ENCODE results near the gene USH1G.

USH1G gene

GRCh38 chr17:74920642-74921025 lies 2.4 kb downstream of the USH1G start:
- Histone ChIP-seq H3K79me2 (ENCODE audit: insufficient read depth, low read length) (no peaks in the 10 kb centered on the region), H3K9me2 (replicated peaks; ENCODE audit: insufficient read depth, low read length) (no peaks in the 10 kb centered on the region), H3F3A (ENCODE audit: insufficient read depth) (no peaks in the 10 kb centered on the region), H3K4me3 (ENCODE audit: insufficient read depth, low read length, poor library complexity, severe bottlenecking) (no peak overlapping the region), H3K9me3 (ENCODE audit: insufficient read depth, low read length) (no peaks in the 10 kb centered on the region), H3K27ac (ENCODE audit: low read depth, low read length) (no peak overlapping the region), H3K4me2 (ENCODE audit: low read depth, low read length, poor library complexity, severe bottlenecking) (no peak overlapping the region), H4K20me1 (ENCODE audit: low read depth, low read length) (no peaks in the 10 kb centered on the region), H3K27me3 (ENCODE audit: low read length) (no peaks in the 10 kb centered on the region), H2AFZ (ENCODE audit: low read depth, low read length, severe bottlenecking) (no peak overlapping the region), H3K36me3 (ENCODE audit: low read length) (no peaks in the 10 kb centered on the region), H3K9ac (ENCODE audit: low read length) (no peak overlapping the region)
- no peak for TF ChIP-seq EZH2phosphoT487 (conservative IDR thresholded peaks at IDR 0.05; ENCODE audit: low read length)
- no peak for TF ChIP-seq CTCF (IDR thresholded peaks at IDR 0.05; ENCODE audit: insufficient read depth, low read length, poor library complexity, severe bottlenecking)

GRCh38 chr17:74920306-74920620 lies 2.8 kb downstream of the USH1G start:
- Histone ChIP-seq H3F3A (ENCODE audit: insufficient read depth) (no peaks in the 10 kb centered on the region), H3K9me3 (ENCODE audit: insufficient read depth, low read length) (no peaks in the 10 kb centered on the region), H3K79me2 (ENCODE audit: insufficient read depth, low read length) (no peaks in the 10 kb centered on the region), H3K4me3 (ENCODE audit: insufficient read depth, low read length, poor library complexity, severe bottlenecking) (no peak overlapping the region), H3K27me3 (ENCODE audit: low read length) (no peaks in the 10 kb centered on the region), H3K36me3 (ENCODE audit: low read length) (no peaks in the 10 kb centered on the region), H3K9me2 (replicated peaks; ENCODE audit: insufficient read depth, low read length) (no peaks in the 10 kb centered on the region), H2AFZ (ENCODE audit: low read depth, low read length, severe bottlenecking) (no peak overlapping the region), H3K4me2 (ENCODE audit: low read depth, low read length, poor library complexity, severe bottlenecking) (no peak overlapping the region), H3K27ac (ENCODE audit: low read depth, low read length) (no peak overlapping the region), H3K9ac (ENCODE audit: low read length) (no peak overlapping the region), H4K20me1 (ENCODE audit: low read depth, low read length) (no peaks in the 10 kb centered on the region)
- TF ChIP-seq EZH2phosphoT487 (conservative IDR thresholded peaks at IDR 0.05; ENCODE audit: low read length) (no peak), CTCF (IDR thresholded peaks at IDR 0.05; ENCODE audit: insufficient read depth, low read length, poor library complexity, severe bottlenecking) (no peak)

GRCh38 chr17:74919440-74920305 lies 3.4 kb downstream of the USH1G start:
- Histone ChIP-seq H3K4me2 (ENCODE audit: low read depth, low read length, poor library complexity, severe bottlenecking) (no peak overlapping the region), H2AFZ (ENCODE audit: low read depth, low read length, severe bottlenecking) (no peak overlapping the region)

More at GRCh38 chr17:74919440-74920305, 3.4 kb downstream of the USH1G start:
- no peaks in the 10 kb centered on the region for H3K79me2 ChIP-seq (ENCODE audit: insufficient read depth, low read length)
- H3K4me3 ChIP-seq (ENCODE audit: insufficient read depth, low read length, poor library complexity, severe bottlenecking) = no peak overlapping the region
- H3K36me3 ChIP-seq (ENCODE audit: low read length) = no peaks in the 10 kb centered on the region
- TF ChIP-seq CTCF (IDR thresholded peaks at IDR 0.05; ENCODE audit: insufficient read depth, low read length, poor library complexity, severe bottlenecking) (no peak), EZH2phosphoT487 (conservative IDR thresholded peaks at IDR 0.05; ENCODE audit: low read length) (no peak)
- H4K20me1 ChIP-seq (ENCODE audit: low read depth, low read length) = no peaks in the 10 kb centered on the region
- no peaks in the 10 kb centered on the region for H3K9me2 ChIP-seq (replicated peaks; ENCODE audit: insufficient read depth, low read length)
- no peak overlapping the region for H3K9ac ChIP-seq (ENCODE audit: low read length)
- H3F3A ChIP-seq (ENCODE audit: insufficient read depth) = no peaks in the 10 kb centered on the region
- no peak overlapping the region for H3K27ac ChIP-seq (ENCODE audit: low read depth, low read length)
- no peaks in the 10 kb centered on the region for H3K27me3 ChIP-seq (ENCODE audit: low read length)
- H3K9me3 ChIP-seq (ENCODE audit: insufficient read depth, low read length) = no peaks in the 10 kb centered on the region
